Astrocyte (in vitro differentiated cells and primary cell): Measurements from ENCODE around the gene IQCE. TPM values are rescaled to one million over a fixed set of nuclear protein-coding genes. Genes with fewer than 3 reads are reported as not detected.
A peak's percentile ranks its signal among the peaks of the same experiment; 100 is the strongest.

Experiments used
- DNase-seq: peaks from one replicate; pipeline ENCODE4 v3.0.0-alpha.2; 2010; ENCODE audit warnings: low read depth
- FAIRE-seq: peaks from 2 replicates; lab custom pipeline; 2011; peaks lifted over from hg19 to GRCh38; lab: Jason Lieb, UNC
- H2AFZ ChIP-seq: 2 replicates; pipeline ENCODE4 v1.6.0; 2012; ENCODE audit warnings: low read depth, low read length, inconsistent platforms
- H3K27ac ChIP-seq: 2 replicates; pipeline ENCODE4 v1.5.1; 2011; ENCODE audit warnings: low read depth, low read length, inconsistent platforms
- H3K27me3 ChIP-seq: 2 replicates; pipeline ENCODE4 v1.6.0; 2011; ENCODE audit warnings: low read length, inconsistent platforms; ENCODE audit not compliant: insufficient read depth
- H3K36me3 ChIP-seq: 2 replicates; pipeline ENCODE4 v1.5.1; 2011; ENCODE audit warnings: low read length, inconsistent platforms; ENCODE audit not compliant: insufficient read depth
- H3K4me1 ChIP-seq: 2 replicates; pipeline ENCODE4 v1.5.1; 2011; ENCODE audit warnings: low read length, inconsistent platforms; ENCODE audit not compliant: insufficient read depth
- H3K4me2 ChIP-seq: 2 replicates; pipeline ENCODE4 v1.6.0; 2012; ENCODE audit warnings: low read length, inconsistent platforms
- H3K4me3 ChIP-seq: 2 replicates; pipeline ENCODE4 v1.5.1; 2011; ENCODE audit warnings: low read depth, mild to moderate bottlenecking, low read length, inconsistent platforms; ENCODE audit not compliant: insufficient read depth
- H3K79me2 ChIP-seq: 2 replicates; pipeline ENCODE4 v1.6.0; 2012; ENCODE audit warnings: mild to moderate bottlenecking, low read length, inconsistent platforms; ENCODE audit not compliant: insufficient read depth
- H3K9ac ChIP-seq: 2 replicates; pipeline ENCODE4 v1.6.0; 2012; ENCODE audit warnings: mild to moderate bottlenecking, low read length, inconsistent platforms
- H3K9me3 ChIP-seq: 2 replicates; pipeline ENCODE4 v1.5.1; 2012; ENCODE audit warnings: low read depth, mild to moderate bottlenecking, low read length, inconsistent platforms; ENCODE audit not compliant: insufficient read depth
- H4K20me1 ChIP-seq: 2 replicates; pipeline ENCODE4 v1.6.0; 2012; ENCODE audit warnings: low read length, inconsistent platforms; ENCODE audit not compliant: insufficient read depth
- H3K27ac Mint-ChIP-seq: one replicate; pipeline ENCODE4 v1.8.0; 2021; ENCODE audit warnings: mild to moderate bottlenecking, mixed read lengths; ENCODE audit not compliant: unreplicated experiment
- H3K27me3 Mint-ChIP-seq: one replicate; pipeline ENCODE4 v1.8.0; 2021; ENCODE audit warnings: low read depth, mixed read lengths; ENCODE audit not compliant: unreplicated experiment
- H3K36me3 Mint-ChIP-seq: one replicate; pipeline ENCODE4 v1.8.0; 2021; ENCODE audit warnings: low read depth, mixed read lengths; ENCODE audit not compliant: unreplicated experiment
- H3K4me1 Mint-ChIP-seq: one replicate; pipeline ENCODE4 v1.8.0; 2021; ENCODE audit warnings: low read depth, mixed read lengths; ENCODE audit not compliant: unreplicated experiment
- H3K4me3 Mint-ChIP-seq: one replicate; pipeline ENCODE4 v1.8.0; 2021; ENCODE audit warnings: mild to moderate bottlenecking, moderate library complexity, mixed read lengths; ENCODE audit not compliant: unreplicated experiment
- H3K9me3 Mint-ChIP-seq: one replicate; pipeline ENCODE4 v1.8.0; 2021; ENCODE audit warnings: mild to moderate bottlenecking, mixed read lengths; ENCODE audit not compliant: unreplicated experiment
- EZH2 ChIP-seq: IDR thresholded peaks from 2 replicates; pipeline ENCODE4 v1.6.1; 2012; ENCODE audit warnings: mild to moderate bottlenecking, low read length, inconsistent platforms; ENCODE audit not compliant: insufficient read depth
- total RNA-seq: library from RNA; stranded (reverse); gene quantifications from 2 replicates; pipeline ENCODE4 v1.2.1, GENCODE V29; 2021
- TF ChIP-seq, protein P1 (sequence below): IDR thresholded peaks from 2 replicates; pipeline ENCODE4 v1.5.1; 2011; ENCODE audit warnings: low read depth, mild to moderate bottlenecking, inconsistent platforms, low read length, moderate library complexity; ENCODE audit not compliant: insufficient read depth

The IQCE gene
- total RNA-seq, 1 donor from 2014 or later, result 13.1 TPM

DNA sequence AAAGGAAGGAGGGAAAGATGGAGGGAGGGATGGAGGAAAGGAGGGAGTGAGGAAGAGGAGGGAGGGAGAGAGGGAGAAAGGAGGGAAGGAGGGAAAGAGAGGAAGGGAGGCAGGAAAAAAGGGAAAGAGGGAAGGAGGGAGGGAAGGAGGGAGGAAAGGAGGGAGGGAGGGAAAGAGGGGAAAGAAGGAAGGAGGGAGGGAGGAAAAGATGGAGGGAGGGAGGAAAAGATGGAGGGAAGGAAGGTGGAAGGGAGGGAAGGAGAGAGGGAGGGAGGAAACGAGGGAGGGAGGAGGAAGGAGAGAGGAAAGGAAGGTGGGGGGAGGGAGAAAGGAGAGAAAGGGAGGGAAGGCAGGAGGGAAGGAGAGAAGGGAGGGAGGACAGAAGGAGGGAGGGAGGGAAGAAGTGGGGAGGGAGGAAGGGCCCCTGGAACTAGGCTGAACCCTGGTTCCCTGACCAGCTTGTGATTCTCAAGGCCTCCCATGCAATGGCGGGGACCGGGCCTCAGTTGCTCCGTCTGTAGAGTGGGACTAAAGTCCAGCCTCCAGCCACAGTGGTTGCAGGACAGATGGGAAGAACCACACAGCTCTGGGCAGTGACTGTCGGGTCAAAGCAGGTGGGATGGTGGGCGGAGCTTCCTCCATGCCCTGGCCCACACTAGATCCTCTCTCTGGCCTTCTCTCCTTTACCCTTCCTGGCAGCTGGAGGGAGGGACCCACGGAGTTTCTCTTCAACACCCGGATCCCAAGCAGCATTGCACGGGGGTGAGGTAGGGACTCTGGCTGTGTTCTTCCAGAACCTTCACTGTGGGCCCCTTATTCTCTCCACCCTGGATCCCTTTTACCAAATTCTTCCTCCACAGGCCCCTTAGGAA is 68.7 kb downstream of the IQCE start:
- Histone ChIP-seq H3K4me1 (peaks cover 28% of the 10 kb centered on the region), H3K9me3 (no peaks in the 10 kb centered on the region), H3K4me2 (no peak overlapping the region), H3K27me3 (no peaks in the 10 kb centered on the region), H3K36me3 (no peaks in the 10 kb centered on the region), H2AFZ (peak overlapping the region; percentile 34), H3K79me2 (peaks cover 6% of the 10 kb centered on the region), H4K20me1 (peaks cover 5% of the 10 kb centered on the region), H3K9ac (peak overlapping the region; percentile 64), H3K27ac (no peak overlapping the region), H3K4me3 (no peak overlapping the region)
- FAIRE-seq (no peak), DNase-seq (no peak)
- H3K9me3 Mint-ChIP-seq, result no peaks in the 10 kb centered on the region
- no peak overlapping the region for H3K27ac Mint-ChIP-seq
- peaks cover 9% of the 10 kb centered on the region for H3K4me1 Mint-ChIP-seq
- H3K4me3 Mint-ChIP-seq, result no peak overlapping the region
- TF ChIP-seq, protein P1, sequence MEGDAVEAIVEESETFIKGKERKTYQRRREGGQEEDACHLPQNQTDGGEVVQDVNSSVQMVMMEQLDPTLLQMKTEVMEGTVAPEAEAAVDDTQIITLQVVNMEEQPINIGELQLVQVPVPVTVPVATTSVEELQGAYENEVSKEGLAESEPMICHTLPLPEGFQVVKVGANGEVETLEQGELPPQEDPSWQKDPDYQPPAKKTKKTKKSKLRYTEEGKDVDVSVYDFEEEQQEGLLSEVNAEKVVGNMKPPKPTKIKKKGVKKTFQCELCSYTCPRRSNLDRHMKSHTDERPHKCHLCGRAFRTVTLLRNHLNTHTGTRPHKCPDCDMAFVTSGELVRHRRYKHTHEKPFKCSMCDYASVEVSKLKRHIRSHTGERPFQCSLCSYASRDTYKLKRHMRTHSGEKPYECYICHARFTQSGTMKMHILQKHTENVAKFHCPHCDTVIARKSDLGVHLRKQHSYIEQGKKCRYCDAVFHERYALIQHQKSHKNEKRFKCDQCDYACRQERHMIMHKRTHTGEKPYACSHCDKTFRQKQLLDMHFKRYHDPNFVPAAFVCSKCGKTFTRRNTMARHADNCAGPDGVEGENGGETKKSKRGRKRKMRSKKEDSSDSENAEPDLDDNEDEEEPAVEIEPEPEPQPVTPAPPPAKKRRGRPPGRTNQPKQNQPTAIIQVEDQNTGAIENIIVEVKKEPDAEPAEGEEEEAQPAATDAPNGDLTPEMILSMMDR, result no peak
- no peaks in the 10 kb centered on the region for H3K27me3 Mint-ChIP-seq
- H3K36me3 Mint-ChIP-seq, result no peaks in the 10 kb centered on the region

DNA sequence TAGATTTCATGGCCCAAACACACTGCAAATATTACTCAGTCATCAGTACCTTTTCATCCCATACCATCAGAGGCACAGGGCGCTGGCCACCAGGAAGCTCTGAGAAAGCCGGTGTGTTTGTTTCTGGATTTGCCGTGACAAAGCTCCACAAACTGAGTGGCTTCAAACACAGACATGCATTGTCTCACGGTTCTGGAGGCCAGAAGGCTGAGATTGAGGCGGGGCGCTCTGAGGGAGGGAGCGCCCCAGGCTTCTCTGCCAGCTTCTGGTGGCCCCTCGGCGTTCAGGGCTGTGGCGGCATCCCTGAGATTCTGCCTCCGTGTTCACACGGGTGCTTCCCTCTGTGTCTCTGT is 69.3 kb downstream of the IQCE start:
- no peaks in the 10 kb centered on the region for H3K36me3 ChIP-seq
- Mint-ChIP-seq H3K4me3 (no peak overlapping the region), H3K36me3 (no peaks in the 10 kb centered on the region), H3K27ac (no peak overlapping the region), H3K9me3 (no peaks in the 10 kb centered on the region), H3K27me3 (no peaks in the 10 kb centered on the region), H3K4me1 (peaks cover 9% of the 10 kb centered on the region)
- no peaks in the 10 kb centered on the region for H3K9me3 ChIP-seq
- H2AFZ ChIP-seq, result no peak overlapping the region
- no peak overlapping the region for H3K4me2 ChIP-seq
- no peak overlapping the region for H3K4me3 ChIP-seq
- peaks cover 22% of the 10 kb centered on the region for H3K4me1 ChIP-seq
- H4K20me1 ChIP-seq, result peaks cover 6% of the 10 kb centered on the region
- peaks cover 12% of the 10 kb centered on the region for H3K79me2 ChIP-seq
- DNase-seq, result no peak
- FAIRE-seq, result no peak
- no peak overlapping the region for H3K9ac ChIP-seq
- H3K27me3 ChIP-seq, result no peaks in the 10 kb centered on the region
- H3K27ac ChIP-seq, result no peak overlapping the region
- no peak for TF ChIP-seq EZH2
- TF ChIP-seq, protein P1, result no peak

DNA sequence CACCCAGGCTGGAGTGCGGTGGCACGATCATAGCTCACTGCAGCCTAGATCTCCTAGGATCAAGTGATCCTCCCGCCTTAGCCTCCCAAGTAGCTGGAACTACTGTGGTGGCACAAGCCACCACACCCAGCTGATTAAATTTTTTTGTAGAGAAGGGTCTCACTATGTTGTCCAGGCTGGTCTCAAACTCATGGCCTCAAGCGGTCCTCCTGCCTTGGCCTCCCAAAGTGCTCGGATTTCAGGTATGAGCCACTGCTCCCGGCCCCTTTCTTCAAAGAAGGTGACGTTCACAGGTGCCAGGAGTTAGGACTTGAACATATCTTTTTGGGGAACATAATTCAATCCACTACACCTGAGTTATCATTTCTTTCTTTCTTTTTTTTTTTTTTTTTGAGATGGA is 70.1 kb downstream of the IQCE start:
- Histone ChIP-seq H3K36me3 (no peaks in the 10 kb centered on the region), H3K9me3 (no peaks in the 10 kb centered on the region), H3K79me2 (peaks cover 15% of the 10 kb centered on the region), H3K27ac (no peak overlapping the region), H3K9ac (no peak overlapping the region), H4K20me1 (peaks cover 13% of the 10 kb centered on the region), H3K4me2 (no peak overlapping the region), H3K4me3 (no peak overlapping the region), H3K4me1 (peaks cover 26% of the 10 kb centered on the region), H2AFZ (no peak overlapping the region), H3K27me3 (no peaks in the 10 kb centered on the region)
- Mint-ChIP-seq H3K4me1 (peaks cover 9% of the 10 kb centered on the region), H3K36me3 (no peaks in the 10 kb centered on the region), H3K27ac (no peak overlapping the region), H3K4me3 (no peak overlapping the region), H3K9me3 (no peaks in the 10 kb centered on the region), H3K27me3 (no peaks in the 10 kb centered on the region)
- TF ChIP-seq EZH2, result no peak
- TF ChIP-seq, protein P1, result no peak
- no peak for DNase-seq
- no peak for FAIRE-seq
